HG03520 (cell line): Measurements from ENCODE around the gene TCP11.

ENCODE experiments used
- ATAC-seq: cut with Tn5 transposase; IDR thresholded peaks from one replicate; pipeline ENCODE4 v1.9.1; 2021; ENCODE audit warnings: mild to moderate bottlenecking, moderate library complexity; ENCODE audit not compliant: unreplicated experiment

Gene TCP11

GRCh38 chr6:35173427-35174087 is 32.4 kb upstream of the TCP11 start:
- no peak for ATAC-seq

- ATAC-seq: no peak
Measured at GRCh38 chr6:35173044-35173426, 31.9 kb upstream of the TCP11 start.

GRCh38 chr6:35170891-35171290 is 29.8 kb upstream of the TCP11 start:
- ATAC-seq: no peak

GRCh38 chr6:35170166-35170565 is 29.0 kb upstream of the TCP11 start:
- no peak for ATAC-seq

- ATAC-seq: no peak
Measured at GRCh38 chr6:35168461-35168861, 27.3 kb upstream of the TCP11 start.

- no peak for ATAC-seq
Measured at GRCh38 chr6:35167505-35167904, 26.4 kb upstream of the TCP11 start.

GRCh38 chr6:35166520-35166919 is 25.4 kb upstream of the TCP11 start:
- no peak for ATAC-seq

GRCh38 chr6:35166116-35166515 is 25.0 kb upstream of the TCP11 start:
- no peak for ATAC-seq

- ATAC-seq: no peak
Measured at GRCh38 chr6:35165630-35166071, 24.5 kb upstream of the TCP11 start.

- ATAC-seq: no peak
Measured at GRCh38 chr6:35164868-35165267, 23.7 kb upstream of the TCP11 start.

- ATAC-seq: no peak
Measured at GRCh38 chr6:35164277-35164676, 23.1 kb upstream of the TCP11 start.

- ATAC-seq: no peak
Measured at GRCh38 chr6:35163836-35164235, 22.7 kb upstream of the TCP11 start.

GRCh38 chr6:35161776-35162607 is 20.9 kb upstream of the TCP11 start:
- no peak for ATAC-seq

GRCh38 chr6:35161266-35161665 is 20.1 kb upstream of the TCP11 start:
- ATAC-seq: no peak

- ATAC-seq: no peak
Measured at GRCh38 chr6:35160642-35161041, 19.5 kb upstream of the TCP11 start.

- no peak for ATAC-seq
Measured at GRCh38 chr6:35158520-35158919, 17.4 kb upstream of the TCP11 start.

- no peak for ATAC-seq
Measured at GRCh38 chr6:35154947-35155346, 13.8 kb upstream of the TCP11 start.

- no peak for ATAC-seq
Measured at GRCh38 chr6:35154262-35154661, 13.1 kb upstream of the TCP11 start.

- no peak for ATAC-seq
Measured at GRCh38 chr6:35152067-35152707, 11.0 kb upstream of the TCP11 start.

GRCh38 chr6:35151466-35151865 is 10.3 kb upstream of the TCP11 start:
- no peak for ATAC-seq

GRCh38 chr6:35149891-35150566 is 8.9 kb upstream of the TCP11 start:
- no peak for ATAC-seq
